HepG2 (cell line): ENCODE data around the gene FAP. TPM values are rescaled to one million over a fixed set of nuclear protein-coding genes. Genes with fewer than 3 reads are reported as not detected.

ENCODE experiments used
- ATAC-seq: fragments of 200-7000 bp; cut with Tn5 transposase; 3 replicates; pipeline ENCODE4 v1.9.1; 2020; ENCODE audit warnings: mild to moderate bottlenecking, moderate library complexity
- BruUV-seq: library from RNA; stranded (reverse); fragments of 400-500 nt; replicated peaks from 2 replicates; lab custom pipeline; 2021; lab: Mats Ljungman, UMichigan
- CTCF ChIA-PET: fragments of 300-600 bp; formaldehyde crosslinking; extraction: SDS; loops from one replicate; lab custom pipeline; 2021; ENCODE audit warnings: low total read pairs, inconsistent platforms, low intra/inter-chr PET ratio; lab: Yijun Ruan, JAX
- POLR2A ChIA-PET: fragments of 350-600 bp; sonication (Branson Sonifier 250); formaldehyde crosslinking; loops from one replicate; lab custom pipeline; 2020; ENCODE audit warnings: antibody characterized with exemption, inconsistent platforms; lab: Yijun Ruan, JAX
- DNase-seq: peaks from one replicate; pipeline ENCODE4 v3.0.0-alpha.2; 2015; ENCODE audit warnings: low spot score
- FAIRE-seq: peaks from 3 replicates; lab custom pipeline; 2011; peaks lifted over from hg19 to GRCh38; lab: Jason Lieb, UNC
- H2AFZ ChIP-seq: one replicate; pipeline ENCODE4 v1.6.1; 2011; ENCODE audit warnings: low read length, inconsistent platforms
- H3K27ac ChIP-seq: fragments of 300-600 bp; 3 replicates; pipeline ENCODE4 v1.8.0; 2011; ENCODE audit warnings: mixed run types, mild to moderate bottlenecking, mixed read lengths, low read length, inconsistent platforms; ENCODE audit not compliant: insufficient read depth; ENCODE audit errors: extremely low read length
- H3K27me3 ChIP-seq, 2 experiments: fragments of 200-600 bp in 1 of 2; 2 replicates in 1 of 2; 3 replicates in 1 of 2; pipeline versions ENCODE4 v1.6.0 to v1.8.0; 2011; ENCODE audit warnings: low read length in 2 of 2, mild to moderate bottlenecking in 2 of 2, moderate library complexity in 2 of 2, inconsistent platforms in 1 of 2; ENCODE audit not compliant: insufficient read depth in 2 of 2, control insufficient read depth in 1 of 2
- H3K36me3 ChIP-seq, 2 experiments: fragments of 200-600 bp in 1 of 2; replicated peaks in 1 of 2; 2 replicates in 1 of 2; 3 replicates in 1 of 2; pipeline versions ENCODE4 v1.5.1 to v1.8.0; 2011; ENCODE audit warnings: low read length in 2 of 2, inconsistent platforms in 1 of 2; ENCODE audit not compliant: insufficient read depth in 2 of 2, control insufficient read depth in 1 of 2
- H3K4me1 ChIP-seq: 2 replicates; pipeline ENCODE4 v1.5.1; 2012; ENCODE audit warnings: low read length, inconsistent platforms; ENCODE audit not compliant: insufficient read depth
- H3K4me2 ChIP-seq: 2 replicates; pipeline ENCODE4 v1.6.0; 2011; ENCODE audit warnings: low read depth, low read length, inconsistent platforms
- H3K4me3 ChIP-seq, 3 experiments: fragments of 200-600 bp in 1 of 3; sonication (generic), shearing (Covaris generic) in 1 of 3; replicated peaks in 1 of 3; 2 replicates each; pipeline ENCODE4 v1.5.1; 2011 to 2016; ENCODE audit warnings: low read length in 3 of 3, inconsistent platforms in 2 of 3, low read depth in 2 of 3, mild to moderate bottlenecking in 2 of 3, control low read depth in 1 of 3, mixed read lengths in 1 of 3; ENCODE audit not compliant: insufficient read depth in 1 of 3
- H3K79me2 ChIP-seq: one replicate; pipeline ENCODE4 v1.6.1; 2011; ENCODE audit warnings: low read length, inconsistent platforms; ENCODE audit not compliant: insufficient read depth
- H3K9ac ChIP-seq: 2 replicates; pipeline ENCODE4 v1.6.0; 2011; ENCODE audit warnings: mild to moderate bottlenecking, low read depth, low read length, inconsistent platforms; ENCODE audit not compliant: insufficient read depth
- H3K9me3 ChIP-seq: 2 replicates; pipeline ENCODE4 v1.5.1; 2012; ENCODE audit warnings: mild to moderate bottlenecking, low read length
- H4K20me1 ChIP-seq: 2 replicates; pipeline ENCODE4 v1.6.0; 2011; ENCODE audit warnings: inconsistent platforms, mild to moderate bottlenecking, low read length, moderate library complexity; ENCODE audit not compliant: insufficient read depth
- ATF1 ChIP-seq: IDR thresholded peaks from 2 replicates; pipeline ENCODE4 v1.6.1; 2016; ENCODE audit warnings: mild to moderate bottlenecking, control low read depth
- ATRX ChIP-seq: sonication (generic); formaldehyde crosslinking; IDR thresholded peaks from 2 replicates; pipeline ENCODE4 v1.4.0; 2020; ENCODE audit warnings: missing genetic modification reagents, borderline replicate concordance
- GTF2F1 ChIP-seq: fragments of 150-350 bp; IDR thresholded peaks from 2 replicates; pipeline ENCODE4 v1.6.1; 2014; ENCODE audit warnings: low read length
- KLF9 ChIP-seq: IDR thresholded peaks from 2 replicates; pipeline ENCODE4 v1.6.1; 2016; ENCODE audit warnings: low read depth
- POLR2AphosphoS2 ChIP-seq: IDR thresholded peaks from 2 replicates; pipeline ENCODE4 v1.6.1; 2011; ENCODE audit warnings: low read depth, low read length, improper control_type of control experiment
- RARG ChIP-seq: sonication (generic); formaldehyde crosslinking; IDR thresholded peaks from 2 replicates; pipeline ENCODE4 v1.4.0; 2020; ENCODE audit warnings: low read depth, mild to moderate bottlenecking, missing genetic modification reagents
- WGBS: methylation state at CpG from one replicate; pipeline ENCODE4 v1.1.6; 2017; ENCODE audit warnings: low lambda C conversion rate; 5-methylcytosine and 5-hydroxymethylcytosine counted together
- in situ Hi-C: cut with HindIII; loops from 2 replicates; pipeline ENCODE4 v1.10.0; 2017; ENCODE audit warnings: low pct_unique_long_range_greater_than_20kb; ENCODE audit not compliant: extremely low pct_ligation_motif_present
- intact Hi-C: fragments of 100-400 bp; cut with micrococcal nuclease; formaldehyde crosslinking; loops from one replicate; pipeline ENCODE4 v1.10.0; 2022; ENCODE audit not compliant: unreplicated experiment
- polyA plus RNA-seq, 8 experiments: library from polyadenylated mRNA; depleted of rRNA in 3 of 8; stranded (reverse) in 7 of 8; unstranded in 1 of 8; fragments of >200 nt; fragmentation: Illumina TruSeq in 4 of 8; extraction: Trizol in 4 of 8; gene quantifications; 2 replicates each; pipeline versions ENCODE4 v1.2.1 to v1.2.3, GENCODE V29; 2011 to 2016; ENCODE audit warnings: low read depth in 4 of 8, missing spikeins in 1 of 8, mixed read lengths in 1 of 8; ENCODE audit not compliant: insufficient read depth in 1 of 8
- total RNA-seq, 5 experiments: library from RNA; depleted of rRNA; stranded (reverse); fragments of >200 nt; fragmentation: Illumina TruSeq; extraction: Trizol; gene quantifications; 2 replicates each; pipeline ENCODE4 v1.2.3, GENCODE V29; 2016; ENCODE audit warnings: low read depth in 1 of 5
- TF ChIP-seq, protein P1 (sequence below): sonication (generic); formaldehyde crosslinking; IDR thresholded peaks from 2 replicates; pipeline ENCODE4 v1.4.0; 2020; ENCODE audit warnings: missing genetic modification reagents, borderline replicate concordance
- TF ChIP-seq, protein P2 (sequence below): IDR thresholded peaks from 2 replicates; pipeline ENCODE4 v1.6.1; 2016; ENCODE audit warnings: missing compliant biosample characterization, missing genetic modification reagents, borderline replicate concordance
- TF ChIP-seq, protein P3 (sequence below): sonication (generic); formaldehyde crosslinking; conservative IDR thresholded peaks from 2 replicates; pipeline ENCODE4 v1.8.1; 2023; ENCODE audit warnings: missing genetic modification reagents

Gene FAP
- total and polyA plus RNA-seq, 2 of the 13 experiments (the other 11 are each of a cell fraction or from before 2014, with no cell fraction given): not detected

DNA sequence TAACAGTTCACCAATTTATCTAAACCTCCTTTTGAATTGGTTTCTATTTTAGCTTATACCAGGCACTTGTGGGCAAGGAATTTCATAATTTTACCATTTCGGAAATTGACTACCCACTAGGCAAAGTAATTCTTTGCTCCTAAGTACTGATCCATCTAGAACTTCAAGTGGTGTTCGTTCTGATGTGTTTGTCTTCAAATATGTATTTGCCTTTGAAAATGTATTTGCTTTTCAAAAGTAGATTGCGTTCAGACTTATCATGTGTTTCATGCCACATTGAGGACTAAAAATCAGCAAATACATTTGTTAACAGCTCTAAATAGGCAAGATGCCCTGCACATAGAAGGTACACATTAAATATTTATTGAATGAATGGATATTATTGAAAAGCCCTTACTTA, 48.5 kb upstream of the FAP start:
- ChIA-PET POLR2A (no interaction called here), CTCF (no interaction called here)
- DNase-seq: no peak
- no peak overlapping the region for H3K4me2 ChIP-seq
- no peaks in the 10 kb centered on the region for H3K36me3 ChIP-seq
- H3K4me1 ChIP-seq: no peaks in the 10 kb centered on the region
- no peak for FAIRE-seq
- in situ Hi-C loops: loop anchor here (25.0 kb wide), 1 partner anchor 704 kb away; no protein-coding TSS in a partner anchor
- intact Hi-C loops: no loop called here
- H2AFZ ChIP-seq: no peak overlapping the region
- H3K9me3 ChIP-seq: no peaks in the 10 kb centered on the region
- 75% methylated on average over 3 of the region's 3 CpGs for WGBS
- no peaks in the 10 kb centered on the region for H4K20me1 ChIP-seq
- H3K9ac ChIP-seq: no peak overlapping the region
- TF ChIP-seq GTF2F1 (no peak), POLR2AphosphoS2 (no peak), RARG (CRISPR knock-in tag) (no peak), ATRX (CRISPR knock-in tag) (no peak), KLF9 (no peak), ATF1 (no peak)
- TF ChIP-seq, protein P1, sequence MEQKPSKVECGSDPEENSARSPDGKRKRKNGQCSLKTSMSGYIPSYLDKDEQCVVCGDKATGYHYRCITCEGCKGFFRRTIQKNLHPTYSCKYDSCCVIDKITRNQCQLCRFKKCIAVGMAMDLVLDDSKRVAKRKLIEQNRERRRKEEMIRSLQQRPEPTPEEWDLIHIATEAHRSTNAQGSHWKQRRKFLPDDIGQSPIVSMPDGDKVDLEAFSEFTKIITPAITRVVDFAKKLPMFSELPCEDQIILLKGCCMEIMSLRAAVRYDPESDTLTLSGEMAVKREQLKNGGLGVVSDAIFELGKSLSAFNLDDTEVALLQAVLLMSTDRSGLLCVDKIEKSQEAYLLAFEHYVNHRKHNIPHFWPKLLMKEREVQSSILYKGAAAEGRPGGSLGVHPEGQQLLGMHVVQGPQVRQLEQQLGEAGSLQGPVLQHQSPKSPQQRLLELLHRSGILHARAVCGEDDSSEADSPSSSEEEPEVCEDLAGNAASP (CRISPR knock-in tag): no peak
- TF ChIP-seq, protein P2, sequence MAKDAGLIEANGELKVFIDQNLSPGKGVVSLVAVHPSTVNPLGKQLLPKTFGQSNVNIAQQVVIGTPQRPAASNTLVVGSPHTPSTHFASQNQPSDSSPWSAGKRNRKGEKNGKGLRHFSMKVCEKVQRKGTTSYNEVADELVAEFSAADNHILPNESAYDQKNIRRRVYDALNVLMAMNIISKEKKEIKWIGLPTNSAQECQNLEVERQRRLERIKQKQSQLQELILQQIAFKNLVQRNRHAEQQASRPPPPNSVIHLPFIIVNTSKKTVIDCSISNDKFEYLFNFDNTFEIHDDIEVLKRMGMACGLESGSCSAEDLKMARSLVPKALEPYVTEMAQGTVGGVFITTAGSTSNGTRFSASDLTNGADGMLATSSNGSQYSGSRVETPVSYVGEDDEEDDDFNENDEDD: no peak
- TF ChIP-seq, protein P3, sequence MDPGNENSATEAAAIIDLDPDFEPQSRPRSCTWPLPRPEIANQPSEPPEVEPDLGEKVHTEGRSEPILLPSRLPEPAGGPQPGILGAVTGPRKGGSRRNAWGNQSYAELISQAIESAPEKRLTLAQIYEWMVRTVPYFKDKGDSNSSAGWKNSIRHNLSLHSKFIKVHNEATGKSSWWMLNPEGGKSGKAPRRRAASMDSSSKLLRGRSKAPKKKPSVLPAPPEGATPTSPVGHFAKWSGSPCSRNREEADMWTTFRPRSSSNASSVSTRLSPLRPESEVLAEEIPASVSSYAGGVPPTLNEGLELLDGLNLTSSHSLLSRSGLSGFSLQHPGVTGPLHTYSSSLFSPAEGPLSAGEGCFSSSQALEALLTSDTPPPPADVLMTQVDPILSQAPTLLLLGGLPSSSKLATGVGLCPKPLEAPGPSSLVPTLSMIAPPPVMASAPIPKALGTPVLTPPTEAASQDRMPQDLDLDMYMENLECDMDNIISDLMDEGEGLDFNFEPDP: no peak
- no peaks in the 10 kb centered on the region for H3K27me3 ChIP-seq
- ATAC-seq: no peak
- no peak overlapping the region for H3K27ac ChIP-seq
- no peak overlapping the region; a peak in 1 of 6 replicates for H3K4me3 ChIP-seq
- no peaks in the 10 kb centered on the region for H3K79me2 ChIP-seq
- no TSS peak for BruUV-seq
